Prostate gland (tissue), 2 donors: ENCODE data around the gene SOX18. TPM values are rescaled to one million over a fixed set of nuclear protein-coding genes. Genes with fewer than 3 reads are reported as not detected.

Source experiments
- DNase-seq: peaks from one replicate; pipeline ENCODE4 v3.0.0-alpha.2; 2019; ENCODE audit warnings: low spot score
- H3K27ac ChIP-seq, 2 donors: fragments of 200-600 bp; sonication (generic); 2 replicates each; pipeline ENCODE4 v1.5.1; 2017 to 2019
- H3K27me3 ChIP-seq: fragments of 200-600 bp; sonication (generic); replicated peaks from 2 replicates; pipeline ENCODE4 v1.5.1; 2019; ENCODE audit not compliant: insufficient read depth
- H3K36me3 ChIP-seq, 2 donors: fragments of 200-600 bp; sonication (generic); 1 replicate in 1 of 2; 2 replicates in 1 of 2; pipeline versions ENCODE4 v1.5.1 to v1.8.1; 2017 to 2019
- H3K4me1 ChIP-seq: fragments of 200-600 bp; sonication (generic); replicated peaks from 2 replicates; pipeline ENCODE4 v1.5.1; 2019
- H3K4me3 ChIP-seq, 2 donors: fragments of 200-600 bp; sonication (generic); 2 replicates each; pipeline ENCODE4 v1.5.1; 2017 to 2019
- H3K9me3 ChIP-seq: fragments of 200-600 bp; sonication (generic); 2 replicates; pipeline ENCODE4 v1.5.1; 2017
- POLR2A ChIP-seq: fragments of 450-650 bp; IDR thresholded peaks from one replicate; pipeline ENCODE4 v1.6.1; 2016; ENCODE audit warnings: antibody characterized with exemption, mild to moderate bottlenecking
- POLR2AphosphoS5 ChIP-seq: sonication (generic); formaldehyde crosslinking; IDR thresholded peaks from one replicate; pipeline ENCODE4 v1.6.1; 2017; ENCODE audit warnings: antibody characterized with exemption
- WGBS: methylation state at CpG from one replicate; pipeline ENCODE4 v1.1.5; 2018; 5-methylcytosine and 5-hydroxymethylcytosine counted together
- intact Hi-C: fragments of 100-400 bp; cut with DNase I; formaldehyde crosslinking; loops from one replicate; pipeline ENCODE4 v1.14.2; 2022
- total RNA-seq, 2 donors: library from RNA; depleted of rRNA; stranded (reverse); fragments of >200 nt; gene quantifications; one replicate each; pipeline ENCODE4 v1.1.0, GENCODE V29; 2016
- TF ChIP-seq, protein P1 (sequence below), 4 experiments: fragments of 200-600 bp in 2 of 4; fragments of 450-650 bp in 2 of 4; sonication (generic) in 2 of 4; IDR thresholded peaks; 1 replicate in 3 of 4; 2 replicates in 1 of 4; pipeline ENCODE4 v1.5.1; 2016 to 2019; ENCODE audit warnings: antibody characterized with exemption in 4 of 4, mild to moderate bottlenecking in 2 of 4, moderate library complexity in 2 of 4

Gene SOX18
- total RNA-seq, 2 donors from 2014 or later = 4.7 to 12.8 TPM

DNA sequence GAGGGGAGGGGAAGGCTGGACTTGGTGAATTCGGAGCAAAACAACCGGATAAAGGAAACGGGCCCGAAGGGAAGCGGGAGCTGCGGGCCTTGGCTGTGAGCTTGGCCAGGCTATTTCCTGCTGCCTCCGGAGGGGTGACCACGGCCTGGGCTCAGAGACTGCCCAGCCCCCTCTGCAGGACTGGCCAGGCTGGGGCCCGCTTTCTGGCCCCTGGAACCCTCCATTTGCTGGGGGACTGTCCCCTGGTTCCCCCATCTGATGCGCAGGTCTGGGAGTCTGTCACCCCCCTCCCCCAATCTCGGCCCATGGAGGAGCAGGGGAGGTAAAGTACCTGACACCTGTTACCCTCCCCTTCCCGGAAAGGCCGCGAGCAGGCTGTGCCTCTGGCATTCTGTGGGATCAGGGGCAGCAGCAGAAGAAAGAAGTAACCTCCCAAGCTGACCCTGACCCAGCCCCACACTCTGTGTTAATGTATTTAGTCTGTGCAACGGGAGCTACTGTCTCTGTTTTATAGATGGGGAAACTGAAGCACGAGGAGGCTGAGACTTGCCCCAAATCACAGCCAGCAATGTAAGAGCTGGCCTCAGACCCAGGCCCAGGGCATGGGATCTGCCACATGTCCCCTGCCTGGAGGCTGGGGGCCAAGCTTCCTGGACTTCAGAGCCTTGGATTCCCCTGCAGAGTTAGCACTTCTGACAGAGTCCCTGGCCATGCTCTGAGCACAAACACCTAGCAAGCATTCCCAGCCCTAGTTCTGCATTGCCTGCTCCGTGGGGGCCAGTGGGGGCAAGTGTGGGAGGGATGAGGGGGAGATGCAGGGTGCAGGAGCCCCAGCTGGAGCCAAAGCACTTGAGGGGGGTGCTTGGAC is 9.9 kb downstream of the SOX18 start:
- no peaks in the 10 kb centered on the region for H3K27me3 ChIP-seq
- intact Hi-C loops = loop anchor here (2.0 kb wide), 1 partner anchor 81 kb away; no protein-coding TSS in a partner anchor
- H3K27ac ChIP-seq = peak overlapping the region in 1 of 2 donors; percentile 51
- 21% methylated on average over 13 of the region's 17 CpGs for WGBS
- peak overlapping the region; percentile 28 to 35 for H3K4me3 ChIP-seq
- H3K4me1 ChIP-seq = peaks cover 3% of the 10 kb centered on the region
- no peaks in the 10 kb centered on the region for H3K36me3 ChIP-seq
- H3K9me3 ChIP-seq = no peaks in the 10 kb centered on the region
- DNase-seq = no peak
- TF ChIP-seq, protein P1, sequence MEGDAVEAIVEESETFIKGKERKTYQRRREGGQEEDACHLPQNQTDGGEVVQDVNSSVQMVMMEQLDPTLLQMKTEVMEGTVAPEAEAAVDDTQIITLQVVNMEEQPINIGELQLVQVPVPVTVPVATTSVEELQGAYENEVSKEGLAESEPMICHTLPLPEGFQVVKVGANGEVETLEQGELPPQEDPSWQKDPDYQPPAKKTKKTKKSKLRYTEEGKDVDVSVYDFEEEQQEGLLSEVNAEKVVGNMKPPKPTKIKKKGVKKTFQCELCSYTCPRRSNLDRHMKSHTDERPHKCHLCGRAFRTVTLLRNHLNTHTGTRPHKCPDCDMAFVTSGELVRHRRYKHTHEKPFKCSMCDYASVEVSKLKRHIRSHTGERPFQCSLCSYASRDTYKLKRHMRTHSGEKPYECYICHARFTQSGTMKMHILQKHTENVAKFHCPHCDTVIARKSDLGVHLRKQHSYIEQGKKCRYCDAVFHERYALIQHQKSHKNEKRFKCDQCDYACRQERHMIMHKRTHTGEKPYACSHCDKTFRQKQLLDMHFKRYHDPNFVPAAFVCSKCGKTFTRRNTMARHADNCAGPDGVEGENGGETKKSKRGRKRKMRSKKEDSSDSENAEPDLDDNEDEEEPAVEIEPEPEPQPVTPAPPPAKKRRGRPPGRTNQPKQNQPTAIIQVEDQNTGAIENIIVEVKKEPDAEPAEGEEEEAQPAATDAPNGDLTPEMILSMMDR (IDR thresholded peaks at IDR 0.05) = no peak
- TF ChIP-seq POLR2A = no peak
- TF ChIP-seq POLR2AphosphoS5 = no peak

DNA sequence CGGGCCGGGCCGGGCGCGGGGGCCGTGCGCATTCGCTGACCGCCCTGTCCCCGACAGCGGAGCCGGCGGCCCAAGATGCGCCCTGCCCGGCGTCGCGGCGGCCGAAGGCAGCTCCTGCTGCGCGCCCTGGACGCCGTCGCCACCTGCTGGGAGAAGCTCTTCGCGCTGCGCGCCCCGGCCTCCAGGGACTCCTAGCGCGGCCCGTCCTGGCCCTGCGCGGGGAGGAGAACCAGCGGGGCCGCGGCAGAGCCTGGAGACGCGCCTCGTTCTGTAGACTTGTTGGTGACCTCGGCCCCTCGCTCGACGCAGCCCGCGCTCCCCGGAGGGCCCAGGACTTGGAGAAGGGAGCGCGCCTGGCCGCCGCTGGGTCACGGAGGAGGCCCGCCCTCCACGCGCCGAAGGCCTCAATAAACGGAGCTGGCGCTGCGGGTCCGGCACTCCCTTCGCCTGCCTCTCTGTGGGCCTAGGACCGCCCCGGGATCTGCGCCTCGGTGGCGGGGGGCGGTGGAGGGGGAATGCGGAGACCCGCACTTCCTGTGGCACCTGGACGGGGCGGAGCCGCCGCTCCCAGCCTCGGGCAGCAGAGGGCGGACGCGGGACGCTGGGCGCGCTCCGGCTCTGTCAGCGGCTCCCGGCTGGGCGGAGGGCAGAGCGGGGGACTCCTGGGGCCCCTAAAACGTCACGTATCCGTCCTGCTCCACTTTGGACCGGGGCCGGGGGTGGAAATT is 10.7 kb downstream of the SOX18 start:
- H3K9me3 ChIP-seq = no peaks in the 10 kb centered on the region
- WGBS = 2% methylated on average over 68 of the region's 91 CpGs
- intact Hi-C loops = loop anchor here (2.0 kb wide), 1 partner anchor 82 kb away; no protein-coding TSS in a partner anchor
- no peaks in the 10 kb centered on the region for H3K36me3 ChIP-seq
- H3K4me1 ChIP-seq = peaks cover 3% of the 10 kb centered on the region
- TF ChIP-seq POLR2AphosphoS5 = no peak
- TF ChIP-seq, protein P1 (IDR thresholded peaks at IDR 0.05) = peak in 3 of 4 experiments; percentile 30 to 62 (median 51)
- DNase-seq = peak; percentile 54
- peak overlapping the region; percentile 28 to 35 for H3K4me3 ChIP-seq
- no peaks in the 10 kb centered on the region for H3K27me3 ChIP-seq
- H3K27ac ChIP-seq = peak overlapping the region; percentile 38 to 51

DNA sequence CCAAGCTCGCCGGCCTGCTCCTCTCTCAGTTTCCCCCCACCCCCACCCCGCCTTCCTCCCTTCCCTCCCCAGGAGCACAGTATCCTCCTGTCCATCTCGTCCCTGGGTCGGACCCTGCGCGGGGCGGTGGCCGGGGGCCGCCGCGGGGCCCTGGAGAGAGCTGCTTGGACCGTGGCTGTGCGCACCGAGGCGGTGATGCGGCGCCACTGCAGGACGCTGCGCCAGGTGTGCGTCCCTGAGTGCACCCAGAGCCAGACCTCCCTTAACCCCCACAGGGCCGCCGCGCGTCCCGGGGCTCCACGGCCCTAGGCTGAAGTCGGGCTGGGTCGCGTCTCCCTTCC is 11.2 kb downstream of the SOX18 start:
- TF ChIP-seq, protein P1 (IDR thresholded peaks at IDR 0.05) = no peak
- no peak for TF ChIP-seq POLR2A
- no peak for TF ChIP-seq POLR2AphosphoS5
- Histone ChIP-seq H3K27ac (no peak overlapping the region), H3K36me3 (no peaks in the 10 kb centered on the region), H3K4me3 (peak overlapping the region in 1 of 2 donors; percentile 35), H3K9me3 (no peaks in the 10 kb centered on the region), H3K27me3 (no peaks in the 10 kb centered on the region), H3K4me1 (peaks cover 3% of the 10 kb centered on the region)
- DNase-seq = no peak
- 0% methylated on average over 3 of the region's 30 CpGs for WGBS
- intact Hi-C loops = loop anchor here (2.0 kb wide), 1 partner anchor 83 kb away; no protein-coding TSS in a partner anchor

DNA sequence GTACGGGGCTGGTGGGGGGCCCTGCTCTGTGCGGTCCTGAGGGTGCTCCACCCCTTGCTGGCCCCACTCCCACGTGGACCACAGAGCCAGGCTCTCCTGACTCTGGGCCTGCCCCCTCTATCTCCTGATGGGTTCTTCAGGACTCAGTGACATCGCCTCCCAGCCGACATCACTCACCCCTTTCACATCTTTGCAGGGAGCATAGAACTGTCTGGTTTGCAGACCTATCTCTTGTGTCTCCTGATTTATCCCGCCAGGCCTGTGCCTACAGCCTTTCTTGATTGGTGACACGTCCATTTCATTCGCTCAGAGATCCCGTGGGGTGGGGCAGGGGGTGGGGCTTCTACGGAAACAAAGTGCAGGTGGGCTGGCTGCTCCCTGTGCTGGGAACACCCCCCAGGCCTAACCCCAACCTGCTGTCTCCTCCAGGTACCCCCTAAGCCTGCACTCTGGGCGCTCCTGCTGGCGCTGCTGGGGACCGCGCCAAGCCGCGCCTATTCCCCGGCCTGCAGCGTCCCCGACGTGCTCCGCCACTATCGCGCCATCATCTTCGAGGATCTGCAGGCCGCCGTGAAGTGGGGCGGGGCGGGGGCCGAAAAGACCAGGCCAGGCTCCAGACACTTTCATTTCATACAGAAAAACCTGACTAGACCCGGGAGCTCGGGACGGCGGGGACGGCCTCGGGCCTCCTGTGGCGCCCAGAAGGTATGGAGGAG is 11.8 kb downstream of the SOX18 start:
- Histone ChIP-seq H3K27me3 (no peaks in the 10 kb centered on the region), H3K27ac (no peak overlapping the region), H3K4me1 (peaks cover 3% of the 10 kb centered on the region), H3K9me3 (no peaks in the 10 kb centered on the region), H3K4me3 (no peak overlapping the region), H3K36me3 (no peaks in the 10 kb centered on the region)
- DNase-seq = no peak
- TF ChIP-seq POLR2A = no peak
- 9% methylated on average over 36 of the region's 36 CpGs for WGBS
- intact Hi-C loops = loop anchor here (2.0 kb wide), 1 partner anchor 83 kb away; no protein-coding TSS in a partner anchor

DNA sequence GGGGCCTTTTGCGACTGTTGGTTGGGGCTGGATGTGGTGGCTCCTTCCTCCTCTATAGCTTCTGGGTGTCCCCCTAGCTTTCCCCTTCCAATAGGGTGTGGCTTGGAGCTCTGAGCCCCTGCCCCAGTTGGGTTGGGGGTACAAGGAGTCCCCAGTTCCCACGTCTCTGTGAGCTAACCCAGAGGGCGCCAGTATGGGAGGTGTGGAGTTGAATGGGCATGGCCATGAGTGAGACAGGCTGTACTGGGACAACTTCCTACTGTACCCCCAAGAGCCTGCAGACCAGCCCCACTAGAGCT is 12.3 kb downstream of the SOX18 start:
- intact Hi-C loops = no loop called here
- no peak for DNase-seq
- Histone ChIP-seq H3K4me1 (peaks cover 3% of the 10 kb centered on the region), H3K27ac (no peak overlapping the region), H3K36me3 (no peaks in the 10 kb centered on the region), H3K9me3 (no peaks in the 10 kb centered on the region), H3K4me3 (no peak overlapping the region), H3K27me3 (no peaks in the 10 kb centered on the region)
- no peak for TF ChIP-seq POLR2AphosphoS5
- TF ChIP-seq, protein P1 (IDR thresholded peaks at IDR 0.05) = no peak
- TF ChIP-seq POLR2A = no peak
- 65% methylated on average over 3 of the region's 3 CpGs for WGBS
